BE2C (cell line): ENCODE measurements around the gene RBM33.

Experiments
- DNase-seq: peaks from one replicate; pipeline ENCODE4 v3.0.0-alpha.2; 2020
- H3K27me3 ChIP-seq: fragments of 250-450 bp; sonication (Bioruptor Pico); 2 replicates; pipeline ENCODE4 v1.5.1; 2020; ENCODE audit warnings: mild to moderate bottlenecking
- H3K36me3 ChIP-seq: fragments of 250-450 bp; sonication (Bioruptor Pico); 2 replicates; pipeline ENCODE4 v1.5.1; 2020; ENCODE audit warnings: mild to moderate bottlenecking
- H3K4me1 ChIP-seq: fragments of 250-450 bp; sonication (Bioruptor Pico); 2 replicates; pipeline ENCODE4 v1.5.1; 2020
- H3K4me3 ChIP-seq: 2 replicates; pipeline ENCODE4 v1.5.1; 2011; ENCODE audit warnings: low read depth, low read length
- H3K9me3 ChIP-seq: fragments of 250-450 bp; sonication (Bioruptor Pico); 2 replicates; pipeline ENCODE4 v1.5.1; 2020
- CTCF ChIP-seq: IDR thresholded peaks from 2 replicates; pipeline ENCODE4 v1.5.1; 2012; ENCODE audit warnings: mild to moderate bottlenecking, low read depth, low read length

The RBM33 gene

GRCh38 chr7:155635817-155636216, 8.6 kb upstream of the RBM33 start:
- Histone ChIP-seq H3K4me3 (no peak overlapping the region), H3K27me3 (no peaks in the 10 kb centered on the region), H3K9me3 (peaks cover 4% of the 10 kb centered on the region; the same call in 1 of the 2 replicates), H3K36me3 (no peaks in the 10 kb centered on the region), H3K4me1 (no peaks in the 10 kb centered on the region)
- no peak for TF ChIP-seq CTCF
- no peak for DNase-seq

GRCh38 chr7:155637155-155637554, 7.3 kb upstream of the RBM33 start:
- TF ChIP-seq CTCF: no peak
- Histone ChIP-seq H3K27me3 (no peaks in the 10 kb centered on the region), H3K4me3 (no peak overlapping the region), H3K36me3 (peaks cover 6% of the 10 kb centered on the region; the same call in 1 of the 2 replicates), H3K4me1 (no peaks in the 10 kb centered on the region), H3K9me3 (peaks cover 4% of the 10 kb centered on the region; the same call in 1 of the 2 replicates)
- DNase-seq: no peak

- Histone ChIP-seq H3K4me1 (no peaks in the 10 kb centered on the region), H3K27me3 (no peaks in the 10 kb centered on the region), H3K9me3 (peaks cover 4% of the 10 kb centered on the region; the same call in 1 of the 2 replicates), H3K36me3 (peaks cover 9% of the 10 kb centered on the region; the same call in 1 of the 2 replicates), H3K4me3 (no peak overlapping the region)
- DNase-seq: no peak
- no peak for TF ChIP-seq CTCF
These were observed 6.1 kb upstream of the RBM33 start for GRCh38 chr7:155638366-155638765.

- Histone ChIP-seq H3K4me1 (no peaks in the 10 kb centered on the region), H3K9me3 (peaks cover 4% of the 10 kb centered on the region; the same call in 1 of the 2 replicates), H3K27me3 (no peaks in the 10 kb centered on the region), H3K4me3 (no peak overlapping the region), H3K36me3 (peaks cover 9% of the 10 kb centered on the region; the same call in 1 of the 2 replicates)
- TF ChIP-seq CTCF: no peak
- DNase-seq: no peak
These were observed 4.4 kb upstream of the RBM33 start for GRCh38 chr7:155639958-155640520.

- no peaks in the 10 kb centered on the region for H3K4me1 ChIP-seq
- H3K9me3 ChIP-seq: peaks cover 4% of the 10 kb centered on the region; the same call in 1 of the 2 replicates
- H3K4me3 ChIP-seq: no peak overlapping the region
- no peaks in the 10 kb centered on the region for H3K27me3 ChIP-seq
- peaks cover 9% of the 10 kb centered on the region; the same call in 1 of the 2 replicates for H3K36me3 ChIP-seq
- DNase-seq: no peak
- TF ChIP-seq CTCF: no peak
These were observed 3.8 kb upstream of the RBM33 start for GRCh38 chr7:155640629-155641028.

GRCh38 chr7:155643804-155644177, 670 bp upstream of the RBM33 start:
- H3K36me3 ChIP-seq: peaks cover 21% of the 10 kb centered on the region
- no peaks in the 10 kb centered on the region for H3K27me3 ChIP-seq
- no peak for TF ChIP-seq CTCF
- peaks cover 4% of the 10 kb centered on the region; the same call in 1 of the 2 replicates for H3K9me3 ChIP-seq
- DNase-seq: no peak
- peak overlapping the region; percentile 91 for H3K4me3 ChIP-seq
- H3K4me1 ChIP-seq: no peaks in the 10 kb centered on the region
